ENCODE results near the gene KCNQ5. TPM values are rescaled to one million over a fixed set of nuclear protein-coding genes. Genes with fewer than 3 reads are reported as not detected.

The KCNQ5 gene
- total and polyA plus RNA-seq, 2 of the 8 experiments (the other 6 are each of a cell fraction or from before 2014, with no cell fraction given), result 0.83 to 1.2 TPM

- H3K79me1 ChIP-seq (ENCODE audit: low read depth, low read length), result no peaks in the 10 kb centered on the region
- TF ChIP-seq JUN (IDR thresholded peaks at IDR 0.05; ENCODE audit: low read depth, low read length) (no peak), RAD21 (IDR thresholded peaks at IDR 0.05 in 1 of 2, conservative IDR thresholded peaks at IDR 0.05 in 1 of 2; ENCODE audit: low read depth in 2 of 2, low read length in 2 of 2) (peak; percentile 23 to 41; a peak in 3 of 4 replicates)
- TF ChIP-seq, protein P1, sequence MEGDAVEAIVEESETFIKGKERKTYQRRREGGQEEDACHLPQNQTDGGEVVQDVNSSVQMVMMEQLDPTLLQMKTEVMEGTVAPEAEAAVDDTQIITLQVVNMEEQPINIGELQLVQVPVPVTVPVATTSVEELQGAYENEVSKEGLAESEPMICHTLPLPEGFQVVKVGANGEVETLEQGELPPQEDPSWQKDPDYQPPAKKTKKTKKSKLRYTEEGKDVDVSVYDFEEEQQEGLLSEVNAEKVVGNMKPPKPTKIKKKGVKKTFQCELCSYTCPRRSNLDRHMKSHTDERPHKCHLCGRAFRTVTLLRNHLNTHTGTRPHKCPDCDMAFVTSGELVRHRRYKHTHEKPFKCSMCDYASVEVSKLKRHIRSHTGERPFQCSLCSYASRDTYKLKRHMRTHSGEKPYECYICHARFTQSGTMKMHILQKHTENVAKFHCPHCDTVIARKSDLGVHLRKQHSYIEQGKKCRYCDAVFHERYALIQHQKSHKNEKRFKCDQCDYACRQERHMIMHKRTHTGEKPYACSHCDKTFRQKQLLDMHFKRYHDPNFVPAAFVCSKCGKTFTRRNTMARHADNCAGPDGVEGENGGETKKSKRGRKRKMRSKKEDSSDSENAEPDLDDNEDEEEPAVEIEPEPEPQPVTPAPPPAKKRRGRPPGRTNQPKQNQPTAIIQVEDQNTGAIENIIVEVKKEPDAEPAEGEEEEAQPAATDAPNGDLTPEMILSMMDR (IDR thresholded peaks at IDR 0.05; ENCODE audit: control extremely low read depth in 1 of 3, insufficient read depth in 1 of 3, low read depth in 1 of 3, low read length in 3 of 3), result peak; percentile 14 to 17 (median 17); a peak in 3 of 4 replicates
- ChIA-PET POLR2A (ENCODE audit: partially characterized antibody) (no interaction called here), CTCF (ENCODE audit: partially characterized antibody) (interaction anchor here (0.9 to 2.0 kb wide), 3 partner anchors 9 to 257 kb away, joined by 3 to 9 read pairs (median 5); no protein-coding TSS in a partner anchor)
- no peaks in the 10 kb centered on the region for H3K4me1 ChIP-seq (replicated peaks in 1 of 4; ENCODE audit: control insufficient read depth in 3 of 4, insufficient read depth in 4 of 4, low read length in 3 of 4)
- no peak overlapping the region for H3K27ac ChIP-seq (ENCODE audit: low read depth, low read length)
- no peak overlapping the region for H3K4me2 ChIP-seq (ENCODE audit: insufficient read depth in 1 of 2, low read depth in 2 of 2, low read length in 2 of 2)
- no peak overlapping the region for H4K91ac ChIP-seq (replicated peaks; ENCODE audit: insufficient read length, low read length)
- H4K8ac ChIP-seq (ENCODE audit: extremely low read depth, insufficient read depth, low read length), result no peak overlapping the region
- no peak overlapping the region for H2BK20ac ChIP-seq (ENCODE audit: low read length)
- H2AK5ac ChIP-seq (ENCODE audit: low read depth, low read length), result no peak overlapping the region
- no peaks in the 10 kb centered on the region for H4K20me1 ChIP-seq (replicated peaks in 1 of 2; ENCODE audit: control insufficient read depth in 1 of 2, insufficient read depth in 2 of 2, low read length in 2 of 2)
- no peak overlapping the region for H2AFZ ChIP-seq (ENCODE audit: low read length)
- H3K9me3 ChIP-seq (ENCODE audit: insufficient read depth in 2 of 2, low read depth in 1 of 2, low read length in 1 of 2), result no peaks in the 10 kb centered on the region
- H3K23ac ChIP-seq (ENCODE audit: insufficient read length), result no peak overlapping the region
- no peak overlapping the region for H2BK120ac ChIP-seq (replicated peaks; ENCODE audit: low read depth, low read length)
- no peak overlapping the region for H3K18ac ChIP-seq (ENCODE audit: extremely low read depth, low read length)
- H3K14ac ChIP-seq (ENCODE audit: insufficient read length), result no peak overlapping the region
- no peak overlapping the region for H3K4ac ChIP-seq (replicated peaks; ENCODE audit: insufficient read length, low read depth, low read length)
- H2BK5ac ChIP-seq (ENCODE audit: low read depth, low read length), result no peak overlapping the region
- H3K23me2 ChIP-seq (ENCODE audit: low read depth, low read length), result no peaks in the 10 kb centered on the region
- H2BK15ac ChIP-seq (ENCODE audit: low read length), result no peak overlapping the region
- no peaks in the 10 kb centered on the region for H3K79me2 ChIP-seq (ENCODE audit: control insufficient read depth in 1 of 2, insufficient read depth in 2 of 2, low read length in 2 of 2)
- no peak overlapping the region for H3K4me3 ChIP-seq (ENCODE audit: extremely low read depth in 1 of 4, insufficient read depth in 2 of 4, low read depth in 3 of 4, low read length in 4 of 4)
- H3K9ac ChIP-seq (replicated peaks in 1 of 4; ENCODE audit: extremely low read depth in 1 of 4, low read depth in 3 of 4, low read length in 3 of 4), result no peak overlapping the region
- H3K36me3 ChIP-seq (ENCODE audit: control insufficient read depth in 2 of 4, insufficient read depth in 4 of 4, low read length in 3 of 4), result no peaks in the 10 kb centered on the region
- WGBS, 2 experiments (ENCODE audit: extremely low coverage in 1 of 2, insufficient coverage in 1 of 2, insufficient read length in 1 of 2, insufficient replicate concordance in 2 of 2, low coverage in 1 of 2, low lambda C conversion rate in 2 of 2, missing lambda C conversion rate in 1 of 2), result 97% methylated on average over 3 of the region's 3 CpGs; no CpG with 5 or more reads in 1 of the 2 experiments
- no peaks in the 10 kb centered on the region for H3K27me3 ChIP-seq (replicated peaks in 1 of 4; ENCODE audit: control insufficient read depth in 3 of 4, extremely low read depth in 1 of 4, insufficient read depth in 3 of 4, low read length in 3 of 4)
- DNase-seq (ENCODE audit: low read depth in 1 of 2, low spot score in 2 of 2), result peak in 1 of 2 experiments; percentile 47
- no peak for FAIRE-seq
- H3K56ac ChIP-seq (replicated peaks; ENCODE audit: insufficient read length, low read depth, low read length), result no peak overlapping the region
- H2BK12ac ChIP-seq (ENCODE audit: low read depth, low read length), result no peak overlapping the region
- no peak overlapping the region for H4K5ac ChIP-seq (ENCODE audit: insufficient read length, low read depth, low read length)
Observed at GRCh38 chr6:72669324-72669723, 47.5 kb downstream of the KCNQ5 start.

Data from H1 (cell line).